8988T (cell line): Measurements from ENCODE around the gene KIF18B.

Experiments
- DNase-seq: peaks from one replicate; pipeline ENCODE4 v3.0.0; 2011

Gene KIF18B

GRCh38 chr17:44915862-44916780 is 31.5 kb downstream of the KIF18B start:
- no peak for DNase-seq

GRCh38 chr17:44915321-44915726 is 32.2 kb downstream of the KIF18B start, which contains the start of gene GFAP:
TSS of gene GFAP (minus strand) at chr17:44915500. CDS start at chr17:44915486, 14 bp downstream.
- DNase-seq: no peak

DNA sequence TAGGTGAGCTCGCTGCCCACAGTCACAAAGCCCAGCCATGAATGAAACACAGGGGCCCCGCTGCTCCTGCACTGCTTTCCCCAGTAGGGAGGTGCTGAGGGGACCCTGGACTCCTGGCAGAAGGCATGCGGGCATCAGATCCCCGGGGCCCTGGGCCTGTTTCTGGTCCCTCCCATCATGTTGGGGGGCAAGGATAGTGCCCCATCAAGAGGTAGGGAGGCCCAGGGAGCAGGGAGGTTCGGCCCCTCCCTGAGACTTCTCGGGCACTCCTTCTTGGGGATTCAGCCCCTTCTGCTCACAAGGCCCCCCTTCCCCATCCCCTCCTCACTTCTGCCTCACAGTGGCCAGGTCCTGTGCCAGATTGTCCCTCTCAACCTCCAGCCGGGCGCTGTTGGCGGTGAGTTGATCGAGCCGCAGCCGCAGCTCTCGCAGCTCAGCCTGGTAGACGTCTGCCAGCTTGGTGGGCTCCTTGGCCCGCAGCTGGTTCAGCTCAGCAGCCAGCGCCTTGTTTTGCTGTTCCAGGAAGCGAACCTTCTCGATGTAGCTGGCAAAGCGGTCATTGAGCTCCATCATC is 32.8 kb downstream of the KIF18B start:
- DNase-seq: no peak

DNA sequence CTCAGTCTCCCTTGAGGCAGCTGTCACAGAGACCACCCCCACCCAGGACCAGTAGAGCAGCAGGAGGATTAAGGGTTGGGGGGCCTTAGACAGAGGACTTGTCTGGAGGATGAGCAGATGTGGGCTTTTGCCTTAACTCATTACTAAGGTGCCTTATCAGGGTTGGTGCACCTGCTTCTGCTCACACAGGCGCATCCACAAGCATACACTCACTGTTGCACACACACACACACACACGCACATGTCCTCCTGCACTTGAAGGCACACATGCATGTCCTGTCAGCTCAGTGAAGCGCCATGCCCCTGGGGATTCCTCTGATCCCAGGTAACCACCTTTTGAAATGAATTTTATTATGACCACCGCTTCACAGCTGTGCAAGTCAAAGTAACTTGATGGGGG is 33.4 kb downstream of the KIF18B start:
- no peak for DNase-seq

- DNase-seq: no peak
Observed at GRCh38 chr17:44913676-44914075, 33.9 kb downstream of the KIF18B start.

DNA sequence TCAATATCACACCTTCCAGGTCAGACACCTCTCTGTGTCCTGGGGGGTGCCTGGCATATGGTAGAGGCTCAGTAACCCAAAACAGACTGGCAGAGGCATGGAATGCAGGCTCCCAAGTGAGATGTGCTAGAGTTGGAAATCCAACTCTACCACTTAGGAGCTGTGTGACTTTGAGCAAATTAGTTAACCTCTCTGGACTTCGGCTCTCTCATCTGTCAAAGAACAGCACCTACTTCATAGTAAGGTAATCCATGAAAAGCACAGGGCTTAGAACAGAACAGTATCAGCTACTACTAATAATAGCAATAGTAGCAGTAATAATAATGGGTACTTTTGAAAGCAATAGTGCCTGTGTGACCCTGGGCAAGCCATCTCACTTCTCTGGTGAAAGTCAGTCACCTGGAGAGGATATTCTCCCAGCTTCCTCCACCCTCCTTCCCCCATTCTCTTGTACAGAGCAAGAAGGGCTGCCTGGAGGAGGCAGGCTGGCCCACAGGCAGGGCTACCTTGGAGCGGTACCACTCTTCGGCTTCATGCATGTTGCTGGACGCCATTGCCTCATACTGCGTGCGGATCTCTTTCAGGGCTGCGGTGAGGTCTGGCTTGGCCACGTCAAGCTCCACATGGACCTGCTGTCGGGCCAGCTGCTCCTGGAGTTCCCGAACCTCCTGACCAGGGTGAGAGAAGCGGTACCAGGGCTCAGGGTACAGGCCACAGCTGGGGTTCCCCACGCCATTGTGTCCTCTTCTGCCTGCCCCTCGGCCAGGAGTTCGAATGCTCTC is 34.6 kb downstream of the KIF18B start:
- no peak for DNase-seq

DNA sequence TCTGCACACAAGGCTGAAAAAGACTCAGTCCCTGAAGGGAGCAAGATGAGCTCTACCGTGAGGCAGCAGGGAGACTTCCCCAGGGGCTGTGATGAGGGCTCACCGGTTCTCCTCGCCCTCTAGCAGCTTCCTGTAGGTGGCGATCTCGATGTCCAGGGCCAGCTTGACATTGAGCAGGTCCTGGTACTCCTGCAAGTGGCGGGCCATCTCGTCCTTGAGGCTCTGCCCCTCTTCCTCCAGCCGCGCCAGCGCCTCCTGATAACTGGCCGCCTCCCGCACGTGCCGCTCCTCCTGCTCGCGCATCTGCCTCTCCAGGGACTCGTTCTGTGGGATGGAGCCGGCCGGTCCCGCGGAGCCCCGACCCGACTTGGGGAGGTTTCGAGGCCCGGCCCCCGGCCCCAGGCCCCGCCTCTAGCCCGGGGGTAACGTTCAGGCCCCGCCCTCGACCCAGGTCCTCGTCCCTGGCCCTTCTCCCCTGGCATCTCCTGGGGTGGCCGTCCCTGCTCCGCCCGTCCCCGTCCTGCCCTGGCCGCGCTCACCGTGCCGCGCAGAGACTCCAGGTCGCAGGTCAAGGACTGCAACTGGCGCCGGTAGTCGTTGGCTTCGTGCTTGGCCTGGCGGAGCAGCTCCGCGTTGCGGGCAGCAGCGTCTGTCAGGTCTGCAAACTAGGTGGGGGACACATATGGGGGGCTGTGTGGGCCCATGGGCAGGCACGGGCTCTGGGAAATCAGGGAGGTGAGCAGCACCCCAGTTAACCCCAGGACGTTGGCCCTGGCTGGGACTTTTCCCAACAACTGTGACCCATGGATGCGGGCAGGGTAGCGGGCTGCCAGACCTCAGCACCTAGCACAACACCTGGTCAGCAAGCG is 36.2 kb downstream of the KIF18B start:
- peak; percentile 84 for DNase-seq

GRCh38 chr17:44910231-44911106 is 37.1 kb downstream of the KIF18B start:
- no peak for DNase-seq

- DNase-seq: no peak
Observed at GRCh38 chr17:44909681-44910144, 37.9 kb downstream of the KIF18B start.

DNA sequence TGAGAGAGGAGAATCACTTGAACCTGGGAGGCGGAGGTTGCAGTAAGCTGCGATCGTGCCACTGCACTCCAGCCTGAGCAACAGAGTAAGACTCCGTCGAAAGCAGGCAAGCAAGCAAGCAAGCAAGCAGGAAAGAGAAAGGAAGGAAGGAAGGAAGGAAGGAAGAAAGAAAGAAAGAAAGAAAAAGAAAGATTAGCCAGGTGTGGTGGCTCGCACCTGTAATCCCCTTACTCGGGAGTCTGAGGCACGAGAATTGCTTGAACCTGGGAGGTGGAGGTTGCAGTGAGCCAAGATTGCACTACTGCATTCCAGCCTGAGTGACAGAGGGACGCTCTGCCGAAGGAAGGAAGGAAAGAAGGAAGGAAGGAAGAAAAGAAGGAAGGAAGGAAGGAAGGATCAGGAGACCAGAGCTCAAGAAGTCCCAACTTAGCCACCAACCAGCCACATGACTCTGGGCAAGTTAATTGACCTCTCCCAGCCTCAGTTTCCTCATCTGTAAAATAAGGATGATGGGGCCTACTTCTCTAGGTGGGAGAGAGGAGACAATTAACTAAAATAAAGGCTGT is 38.7 kb downstream of the KIF18B start:
- DNase-seq: no peak

DNA sequence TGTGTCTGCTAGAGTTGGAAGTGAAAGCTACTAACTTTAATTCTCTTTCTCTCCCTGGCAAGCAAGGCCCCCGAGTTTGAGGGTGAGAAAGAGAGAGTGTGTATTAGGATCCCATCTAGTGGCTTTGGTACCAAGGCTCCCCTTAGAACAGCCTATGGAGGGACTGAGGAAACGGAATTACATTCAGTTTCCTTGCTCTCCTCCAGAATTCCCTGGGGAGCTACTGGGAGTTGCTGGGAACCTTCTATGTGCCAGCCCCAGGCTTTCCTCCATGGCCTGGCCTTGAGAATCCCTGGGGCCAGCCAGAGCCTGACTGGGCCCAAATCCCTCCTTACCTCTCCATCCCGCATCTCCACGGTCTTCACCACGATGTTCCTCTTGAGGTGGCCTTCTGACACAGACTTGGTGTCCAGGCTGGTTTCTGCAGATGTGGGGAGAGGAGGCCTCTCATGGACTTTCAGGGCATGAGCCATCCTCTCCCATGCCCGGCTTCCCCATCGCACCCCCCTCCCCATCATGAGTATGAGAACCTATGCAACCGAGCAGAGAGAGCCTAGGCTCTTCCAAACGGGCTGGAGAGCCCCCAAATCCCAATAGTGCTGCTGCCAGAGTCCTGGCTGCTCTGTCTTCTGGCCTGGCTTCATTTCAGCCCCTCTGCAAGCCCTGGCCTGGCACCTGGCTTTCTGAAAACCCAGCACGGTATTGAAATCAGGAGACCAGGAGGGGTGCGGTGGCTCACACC is 39.7 kb downstream of the KIF18B start:
- DNase-seq: no peak

GRCh38 chr17:44906763-44907728 is 40.5 kb downstream of the KIF18B start:
- DNase-seq: no peak

GRCh38 chr17:44906010-44906646 is 41.4 kb downstream of the KIF18B start:
- DNase-seq: no peak

DNA sequence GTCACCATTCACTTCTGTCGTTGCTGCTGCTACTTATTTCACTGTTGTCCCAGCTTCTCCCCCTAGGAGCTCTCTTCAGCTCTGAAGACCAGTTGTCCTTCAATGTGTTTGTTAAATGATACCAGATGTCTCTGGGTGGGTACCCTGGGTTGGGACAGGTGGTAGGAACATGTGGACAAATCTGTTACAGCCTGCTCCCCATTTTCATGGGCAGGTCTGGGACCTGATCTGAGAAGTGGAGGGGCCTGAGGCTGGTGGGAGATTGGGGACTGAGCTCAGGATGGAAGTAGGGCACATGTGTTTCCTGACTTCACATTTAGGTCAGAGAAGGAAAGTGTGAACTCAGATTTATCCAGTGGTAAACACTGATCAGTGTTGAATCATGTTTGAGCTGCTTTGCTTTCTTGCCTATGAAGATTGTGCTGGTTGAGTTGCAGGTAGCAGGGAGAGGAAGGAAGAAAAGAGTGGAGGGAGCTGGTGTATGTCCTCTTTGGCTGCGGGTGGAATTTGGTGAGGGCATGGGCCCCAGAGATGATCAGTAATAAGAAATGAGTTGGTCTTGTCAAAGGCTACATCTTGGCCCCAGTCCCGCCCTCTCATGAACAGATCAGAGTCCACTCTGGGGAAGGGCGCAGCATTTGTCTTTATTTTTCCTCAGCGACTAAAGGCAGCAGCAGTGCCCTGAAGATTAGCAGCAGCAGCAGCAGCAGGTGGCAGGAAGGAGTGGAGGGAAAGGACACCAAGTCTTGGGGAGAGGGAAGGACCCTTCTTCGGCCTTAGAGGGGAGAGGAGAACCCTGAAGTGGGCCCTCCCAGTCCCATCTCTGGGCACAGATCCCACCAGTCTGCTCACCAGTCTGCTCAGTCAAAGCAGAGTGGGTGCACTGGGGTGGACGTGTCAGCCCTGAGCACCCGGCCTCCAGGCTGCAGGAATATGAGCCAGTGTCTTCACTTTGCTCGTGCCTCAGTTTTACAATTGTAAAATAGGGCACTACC is 42.3 kb downstream of the KIF18B start:
- no peak for DNase-seq

DNA sequence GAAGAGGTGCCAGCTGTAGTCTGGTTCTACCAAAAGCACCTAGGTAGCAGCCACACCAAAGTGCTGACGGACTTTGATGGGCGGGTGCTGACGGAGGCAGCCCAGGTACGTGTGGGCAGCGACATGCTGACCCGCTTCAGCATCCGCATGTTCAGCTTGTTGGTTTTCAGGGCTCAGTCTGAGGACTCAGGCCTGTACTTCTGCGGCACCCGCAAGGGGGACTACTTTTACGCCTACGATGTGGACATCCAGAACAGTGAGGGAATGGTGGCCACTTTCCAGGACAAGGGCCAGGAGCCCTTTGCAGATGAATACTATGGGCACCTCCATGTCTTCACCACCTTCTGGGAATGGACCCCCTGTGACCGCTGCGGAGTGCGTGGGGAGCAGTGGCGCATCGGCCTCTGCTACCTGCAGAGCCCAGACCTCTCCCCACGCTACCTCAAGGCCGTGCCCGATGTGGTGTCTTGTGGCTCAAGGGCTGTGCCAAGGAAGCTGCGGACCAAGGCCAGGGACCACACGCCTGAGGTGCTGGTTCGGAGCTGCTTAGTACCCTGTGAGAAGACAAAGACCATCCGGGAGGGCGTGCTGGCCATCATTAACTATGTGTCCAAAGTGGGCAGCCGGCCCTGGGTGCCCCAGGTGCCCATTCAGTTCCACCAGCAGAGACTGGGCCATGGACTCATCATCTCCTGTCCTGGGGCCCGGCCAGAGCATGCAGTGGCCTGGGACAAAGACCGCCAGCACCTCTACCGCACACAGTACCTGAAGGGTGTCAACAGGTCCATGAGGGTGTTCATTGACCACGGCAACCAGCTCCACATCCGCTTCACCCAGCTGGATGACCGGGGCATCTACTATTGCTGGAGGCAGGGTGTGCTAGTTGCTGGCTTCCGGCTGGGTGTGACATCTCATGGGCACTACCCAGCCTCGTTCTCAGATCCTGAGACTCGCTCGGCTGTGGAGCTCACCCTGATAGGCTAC is 43.3 kb downstream of the KIF18B start:
- no peak for DNase-seq
